Peyer's patch (tissue), 4 donors: ENCODE measurements around the gene SMC3.

Experiments used
- POLR2A ChIP-seq, 2 donors: fragments of 450-650 bp; IDR thresholded peaks; one replicate each; pipeline ENCODE4 v1.5.1; 2017; ENCODE audit warnings: antibody characterized with exemption in 2 of 2, mild to moderate bottlenecking in 2 of 2, moderate library complexity in 2 of 2
- TF ChIP-seq, protein P1 (sequence below), 6 experiments: fragments of 450-650 bp in 4 of 6; fragments of 200-600 bp in 2 of 6; sonication (generic) in 1 of 6; IDR thresholded peaks; one replicate each; pipeline ENCODE4 v1.5.1; 2017 to 2019; ENCODE audit warnings: antibody characterized with exemption in 6 of 6, mild to moderate bottlenecking in 3 of 6, moderate library complexity in 1 of 6

DNA sequence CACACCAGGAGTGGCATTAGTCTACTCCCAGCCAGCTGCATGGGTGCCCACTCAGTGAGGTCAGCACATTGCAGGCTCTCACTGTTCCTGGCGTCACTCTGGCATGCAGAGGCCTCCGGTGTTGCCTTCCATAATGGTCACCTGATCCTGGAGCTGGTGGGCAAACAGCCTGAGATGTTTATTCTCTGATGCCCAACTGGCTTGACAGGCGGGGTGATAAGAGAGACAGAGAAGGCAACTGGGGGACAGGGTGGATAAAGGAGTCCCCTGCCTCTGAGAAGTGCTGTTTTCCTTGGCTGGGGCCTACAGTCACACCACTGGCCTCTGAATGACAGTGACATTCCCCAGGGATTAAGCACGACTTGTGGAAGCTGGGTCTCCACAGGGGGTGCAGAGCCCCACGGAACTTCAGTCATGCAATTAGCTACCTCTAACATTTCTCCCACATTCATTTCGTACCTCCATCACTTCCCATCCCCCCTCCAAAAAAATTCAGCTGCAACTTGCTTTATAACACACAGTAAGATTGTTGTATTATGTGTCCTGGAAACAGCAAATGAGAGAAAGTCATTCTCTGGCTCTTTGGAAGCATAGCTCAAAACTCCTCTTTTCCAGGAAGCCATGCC is 69.5 kb downstream of the SMC3 start:
- TF ChIP-seq, protein P1, sequence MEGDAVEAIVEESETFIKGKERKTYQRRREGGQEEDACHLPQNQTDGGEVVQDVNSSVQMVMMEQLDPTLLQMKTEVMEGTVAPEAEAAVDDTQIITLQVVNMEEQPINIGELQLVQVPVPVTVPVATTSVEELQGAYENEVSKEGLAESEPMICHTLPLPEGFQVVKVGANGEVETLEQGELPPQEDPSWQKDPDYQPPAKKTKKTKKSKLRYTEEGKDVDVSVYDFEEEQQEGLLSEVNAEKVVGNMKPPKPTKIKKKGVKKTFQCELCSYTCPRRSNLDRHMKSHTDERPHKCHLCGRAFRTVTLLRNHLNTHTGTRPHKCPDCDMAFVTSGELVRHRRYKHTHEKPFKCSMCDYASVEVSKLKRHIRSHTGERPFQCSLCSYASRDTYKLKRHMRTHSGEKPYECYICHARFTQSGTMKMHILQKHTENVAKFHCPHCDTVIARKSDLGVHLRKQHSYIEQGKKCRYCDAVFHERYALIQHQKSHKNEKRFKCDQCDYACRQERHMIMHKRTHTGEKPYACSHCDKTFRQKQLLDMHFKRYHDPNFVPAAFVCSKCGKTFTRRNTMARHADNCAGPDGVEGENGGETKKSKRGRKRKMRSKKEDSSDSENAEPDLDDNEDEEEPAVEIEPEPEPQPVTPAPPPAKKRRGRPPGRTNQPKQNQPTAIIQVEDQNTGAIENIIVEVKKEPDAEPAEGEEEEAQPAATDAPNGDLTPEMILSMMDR (IDR thresholded peaks at IDR 0.05), result no peak
- TF ChIP-seq POLR2A (IDR thresholded peaks at IDR 0.05), result no peak
